Lower lobe of right lung (tissue), 2 donors: Measurements from ENCODE around the gene FNDC5. TPM values are rescaled to one million over a fixed set of nuclear protein-coding genes. Genes with fewer than 3 reads are reported as not detected.
A peak's percentile ranks its signal among the peaks of the same experiment; 100 is the strongest.

ENCODE experiments used
- ATAC-seq, 2 donors: fragments of 200-7000 bp; cut with Tn5 transposase; one replicate each; pipeline ENCODE4 v1.9.1; 2020 to 2022; ENCODE audit warnings: mild to moderate bottlenecking in 2 of 2, moderate library complexity in 2 of 2
- DNase-seq: peaks from one replicate; pipeline ENCODE4 v3.0.0-alpha.2; 2020
- H3K27ac ChIP-seq: fragments of 200-600 bp; one replicate; pipeline ENCODE4 v1.8.0; 2022
- H3K27me3 ChIP-seq: fragments of 200-600 bp; one replicate; pipeline ENCODE4 v1.8.0; 2022; ENCODE audit warnings: low read depth
- H3K36me3 ChIP-seq: fragments of 200-600 bp; one replicate; pipeline ENCODE4 v1.8.0; 2022; ENCODE audit warnings: mild to moderate bottlenecking
- H3K4me1 ChIP-seq: fragments of 200-600 bp; one replicate; pipeline ENCODE4 v1.8.0; 2022
- H3K4me3 ChIP-seq: fragments of 200-600 bp; one replicate; pipeline ENCODE4 v1.8.0; 2022; ENCODE audit warnings: mild to moderate bottlenecking
- H3K9me3 ChIP-seq: fragments of 200-600 bp; one replicate; pipeline ENCODE4 v1.8.0; 2022
- CTCF ChIP-seq: fragments of 200-600 bp; IDR thresholded peaks from one replicate; pipeline ENCODE4 v1.8.0; 2022; ENCODE audit warnings: antibody characterized with exemption, mild to moderate bottlenecking
- intact Hi-C: fragments of 100-400 bp; cut with DNase I; formaldehyde crosslinking; loops from one replicate; pipeline ENCODE4 v1.11.0; 2022
- total RNA-seq: library from RNA; stranded (reverse); fragmentation: NEBNext Ultra II Directional; extraction: Animal tissue kit (Norgen Biotek cat#: 25700); gene quantifications from one replicate; pipeline ENCODE4 v1.2.1, GENCODE V29; 2021
- donor health status: DM: no; HTN: yes; CAD: no; lungs with severe emphysema.

Gene FNDC5
- total RNA-seq, 1 donor from 2014 or later, result 0.65 TPM

GRCh38 chr1:32873484-32873883 is 2.8 kb upstream of the FNDC5 start:
- H3K4me3 ChIP-seq, result no peak overlapping the region
- no peak overlapping the region for H3K27ac ChIP-seq
- peaks cover 23% of the 10 kb centered on the region for H3K4me1 ChIP-seq
- H3K9me3 ChIP-seq, result no peaks in the 10 kb centered on the region
- DNase-seq (no peak), ATAC-seq (no peak)
- intact Hi-C loops, result no loop called here
- TF ChIP-seq CTCF, result no peak
- peaks cover 50% of the 10 kb centered on the region for H3K27me3 ChIP-seq
- H3K36me3 ChIP-seq, result no peaks in the 10 kb centered on the region

GRCh38 chr1:32872192-32872460 is 1.4 kb upstream of the FNDC5 start:
- no peak for TF ChIP-seq CTCF
- DNase-seq (no peak), ATAC-seq (no peak)
- H3K4me3 ChIP-seq, result no peak overlapping the region
- no peaks in the 10 kb centered on the region for H3K9me3 ChIP-seq
- H3K27me3 ChIP-seq, result peaks cover 44% of the 10 kb centered on the region
- no peaks in the 10 kb centered on the region for H3K36me3 ChIP-seq
- H3K27ac ChIP-seq, result no peak overlapping the region
- H3K4me1 ChIP-seq, result peaks cover 23% of the 10 kb centered on the region
- intact Hi-C loops, result no loop called here

GRCh38 chr1:32871364-32872191 is 866 bp upstream of the FNDC5 start:
- peak overlapping the region; percentile 43 for H3K4me3 ChIP-seq

GRCh38 chr1:32869923-32870614 is 643 bp downstream of the FNDC5 start:
- no peaks in the 10 kb centered on the region for H3K9me3 ChIP-seq
- ATAC-seq, result no peak
- no peak for DNase-seq
- peaks cover 34% of the 10 kb centered on the region for H3K27me3 ChIP-seq
- no peak for TF ChIP-seq CTCF
- H3K4me1 ChIP-seq, result peaks cover 17% of the 10 kb centered on the region
- H3K36me3 ChIP-seq, result no peaks in the 10 kb centered on the region
- no peak overlapping the region for H3K27ac ChIP-seq
- peak overlapping the region; percentile 14 for H3K4me3 ChIP-seq
- intact Hi-C loops, result no loop called here

More at GRCh38 chr1:32871364-32872191, 866 bp upstream of the FNDC5 start:
- peaks cover 38% of the 10 kb centered on the region for H3K27me3 ChIP-seq
- intact Hi-C loops, result no loop called here
- DNase-seq (no peak), ATAC-seq (no peak)
- H3K36me3 ChIP-seq, result no peaks in the 10 kb centered on the region
- peaks cover 21% of the 10 kb centered on the region for H3K4me1 ChIP-seq
- H3K9me3 ChIP-seq, result no peaks in the 10 kb centered on the region
- no peak for TF ChIP-seq CTCF
- no peak overlapping the region for H3K27ac ChIP-seq

- no peak for ATAC-seq
- DNase-seq, result no peak
Observed at GRCh38 chr1:32868806-32869455, 1.8 kb downstream of the FNDC5 start.

More at GRCh38 chr1:32868806-32869455, 1.8 kb downstream of the FNDC5 start:
- intact Hi-C loops, result no loop called here
- peaks cover 34% of the 10 kb centered on the region for H3K27me3 ChIP-seq
- TF ChIP-seq CTCF, result no peak
- no peak overlapping the region for H3K4me3 ChIP-seq
- H3K4me1 ChIP-seq, result peaks cover 17% of the 10 kb centered on the region
- peaks cover 2% of the 10 kb centered on the region for H3K36me3 ChIP-seq
- no peaks in the 10 kb centered on the region for H3K9me3 ChIP-seq
- no peak overlapping the region for H3K27ac ChIP-seq
